C1 segment of cervical spinal cord (tissue), 14 donors: ENCODE data around the gene EYS.
"Not testable (repeated sequence)": the region's sequence is repeated elsewhere in the genome, so short reads cannot be mapped to it uniquely, and the experiment has no call there.

ENCODE experiments used
- DNase-seq, 14 donors: peaks; one replicate each; lab custom pipeline; 2025; lab: John Stamatoyannopoulos, UW

EYS gene

DNA sequence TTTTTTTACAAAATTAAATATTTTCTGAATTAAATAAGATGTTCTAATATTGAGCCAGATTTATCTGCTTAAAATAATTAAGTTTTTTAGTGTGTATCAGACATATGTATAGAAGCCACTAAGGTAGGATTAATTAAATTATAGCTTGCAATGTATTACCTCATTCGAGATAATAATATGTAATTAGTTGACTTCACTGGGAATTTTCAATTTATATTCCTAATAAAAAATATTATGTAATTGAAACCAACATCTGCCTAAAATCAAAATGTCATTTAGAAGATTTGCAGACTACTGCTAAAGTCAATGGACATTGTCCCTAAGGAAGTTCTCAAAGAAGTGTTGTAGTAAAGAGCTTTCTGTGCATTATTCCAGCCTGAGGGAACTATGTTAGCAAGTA is 254.7 kb downstream of the EYS start:
- no peak for DNase-seq

DNA sequence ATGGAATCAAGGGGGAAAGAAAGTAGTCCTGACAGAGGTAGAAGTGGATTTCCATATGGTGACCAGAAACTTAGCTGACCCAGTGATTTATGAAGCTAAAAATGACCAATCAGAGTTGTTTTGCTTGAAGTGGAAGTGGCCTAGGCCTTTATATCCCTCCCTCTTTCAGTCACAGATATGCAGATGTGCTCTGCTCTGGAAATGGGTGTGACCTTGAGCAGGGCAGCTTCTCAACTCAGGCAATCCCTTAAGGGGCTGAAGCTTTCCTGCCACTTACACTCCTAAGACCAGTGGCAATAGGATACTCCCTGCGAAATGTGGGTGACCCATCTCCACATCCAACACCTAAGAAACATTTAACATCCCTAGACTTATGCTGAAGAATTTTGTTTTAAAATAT is 256.6 kb downstream of the EYS start:
- DNase-seq = no peak

DNA sequence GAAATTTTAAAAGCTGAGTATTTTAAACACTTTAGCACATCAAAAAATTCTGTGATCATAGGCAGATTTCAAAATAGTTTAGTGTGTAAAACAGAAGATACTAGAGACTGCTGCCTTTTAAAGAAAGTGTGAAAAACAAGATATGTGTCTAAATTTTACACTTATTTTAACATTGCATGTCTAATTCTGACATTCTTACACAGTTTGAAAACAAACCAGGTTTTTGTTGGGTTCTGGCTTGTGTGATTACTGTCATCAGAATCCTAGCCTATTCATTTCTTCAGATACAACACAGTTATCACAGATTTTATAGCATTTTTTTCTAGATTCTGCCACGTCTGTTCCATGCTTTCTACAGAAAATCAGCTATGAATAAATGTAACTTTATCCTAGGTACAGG is 257.1 kb downstream of the EYS start:
- DNase-seq = no peak

DNA sequence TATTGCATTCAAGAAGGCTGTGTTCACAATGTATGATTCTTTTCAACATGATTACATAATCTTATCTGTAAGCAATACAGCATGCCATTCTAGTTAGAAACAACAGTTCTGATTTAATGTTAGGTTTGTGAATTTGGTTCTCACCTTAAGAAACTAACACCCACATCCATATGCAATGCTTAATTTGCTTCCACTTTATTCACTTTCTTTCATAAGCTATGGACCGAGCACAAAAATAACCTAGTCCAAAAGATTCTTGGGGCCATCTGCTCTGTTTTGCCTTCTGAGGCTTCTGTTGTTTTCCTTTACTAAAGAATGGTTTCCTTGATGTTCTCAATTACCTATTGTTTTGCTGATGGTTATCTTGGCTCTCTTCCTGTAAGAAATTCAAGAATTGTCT is 258.2 kb downstream of the EYS start:
- DNase-seq = no peak

DNA sequence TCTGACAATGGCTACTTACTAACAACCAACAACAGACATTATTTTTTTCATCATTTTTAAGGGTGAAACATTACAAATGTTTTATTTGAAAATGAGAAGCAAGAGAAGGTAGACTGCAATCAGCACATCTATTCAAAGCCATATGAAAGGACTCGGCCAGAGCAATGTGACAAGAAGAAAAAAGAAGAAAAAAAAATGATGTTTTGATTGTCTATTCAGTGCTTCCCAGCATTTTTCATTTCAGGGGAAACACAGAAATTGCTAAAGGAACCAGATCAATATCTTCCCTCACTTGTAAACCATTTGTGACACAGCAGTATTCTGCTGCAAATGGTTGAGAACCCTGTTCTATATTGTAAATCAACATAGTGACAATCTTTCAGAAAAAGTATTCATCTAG is 270.7 kb downstream of the EYS start:
- no peak for DNase-seq

DNA sequence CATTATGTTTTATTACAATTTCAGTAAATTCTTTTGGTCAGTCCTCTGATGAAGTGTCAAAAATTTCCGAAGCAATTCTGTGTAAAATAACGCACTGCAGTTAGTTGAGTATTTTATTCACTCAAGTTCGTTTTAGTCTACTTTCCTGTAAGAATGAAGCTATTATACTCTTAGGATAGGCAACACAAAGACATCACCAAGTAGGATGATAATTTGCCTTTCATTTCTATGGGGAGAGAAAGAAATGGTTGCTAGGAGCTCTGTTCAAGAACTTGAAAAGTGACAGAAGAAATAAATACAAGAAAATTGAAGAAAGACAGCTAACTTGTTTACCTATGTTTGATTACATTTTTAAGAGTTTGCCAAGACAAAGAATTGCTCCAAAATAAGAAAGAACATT is 290.4 kb downstream of the EYS start:
- DNase-seq = no peak

DNA sequence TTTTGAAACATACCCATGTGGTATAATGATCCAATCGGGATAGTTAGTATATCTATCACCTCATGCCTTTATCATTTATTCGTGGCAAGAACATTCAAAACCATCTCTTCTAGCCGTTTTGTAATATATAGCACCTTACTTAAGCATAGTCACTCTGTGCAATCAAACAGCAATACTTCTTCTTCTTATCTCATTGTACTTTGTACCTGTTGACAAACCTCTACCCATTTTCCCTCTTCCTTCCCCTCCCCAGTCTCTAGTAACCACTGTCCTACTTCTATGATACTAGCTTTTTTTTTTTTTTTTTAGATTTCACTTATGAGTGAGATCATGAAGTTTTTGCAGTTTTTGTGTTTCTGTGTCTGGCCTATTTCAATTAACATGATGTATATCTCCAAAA is 296.7 kb downstream of the EYS start:
- DNase-seq = no peak

DNA sequence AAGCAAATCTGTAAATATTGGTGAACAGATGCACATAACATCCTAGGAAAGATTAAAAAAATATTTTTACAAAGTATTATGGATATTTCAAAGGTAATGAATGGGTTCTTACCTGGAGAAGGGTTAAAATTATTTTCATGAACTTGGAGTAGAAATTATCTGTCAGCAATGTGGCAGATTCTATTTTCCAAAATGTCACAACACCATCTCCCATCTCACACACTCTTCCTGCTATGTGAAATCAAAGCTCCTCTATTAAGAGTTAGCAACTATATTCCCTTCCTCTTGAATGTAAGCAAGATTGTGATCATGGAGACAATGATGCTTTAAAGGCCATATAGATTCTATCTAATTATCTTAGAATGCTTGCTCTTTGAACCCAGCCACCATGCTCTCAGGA is 304.5 kb downstream of the EYS start:
- DNase-seq = no peak

DNA sequence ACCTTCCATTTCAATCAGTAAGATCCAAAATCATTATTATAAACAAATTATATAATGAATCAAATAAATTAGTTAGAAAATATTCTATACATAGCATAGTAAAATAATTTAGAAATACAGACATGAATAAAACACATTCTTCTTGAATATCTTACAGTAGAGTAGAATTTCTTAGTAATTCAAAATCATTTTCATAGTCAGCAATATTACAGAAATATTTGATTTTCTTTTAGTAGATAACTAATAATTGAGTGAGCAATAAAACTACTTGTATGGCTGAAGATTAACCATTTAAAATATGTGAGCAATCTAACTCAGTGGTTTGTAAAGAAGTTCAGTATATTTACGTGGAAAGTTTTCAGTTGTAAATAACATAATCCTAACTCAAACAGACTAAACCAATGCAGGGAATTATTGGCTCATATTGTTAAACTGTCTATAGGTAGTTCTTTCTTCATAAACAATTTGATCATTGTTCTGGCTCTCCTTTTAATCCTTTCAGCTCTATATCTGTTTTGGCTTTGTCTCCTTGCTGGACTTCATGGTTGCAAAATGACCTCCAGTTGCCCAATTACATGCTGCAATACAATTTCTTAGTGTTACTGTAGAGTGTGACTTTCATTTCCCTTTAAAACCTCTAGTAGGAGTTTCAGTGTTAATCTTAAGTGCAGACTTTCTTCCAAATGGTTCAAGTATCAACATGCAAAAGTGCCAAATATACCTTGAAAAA is 307.5 kb downstream of the EYS start:
- DNase-seq = no peak

DNA sequence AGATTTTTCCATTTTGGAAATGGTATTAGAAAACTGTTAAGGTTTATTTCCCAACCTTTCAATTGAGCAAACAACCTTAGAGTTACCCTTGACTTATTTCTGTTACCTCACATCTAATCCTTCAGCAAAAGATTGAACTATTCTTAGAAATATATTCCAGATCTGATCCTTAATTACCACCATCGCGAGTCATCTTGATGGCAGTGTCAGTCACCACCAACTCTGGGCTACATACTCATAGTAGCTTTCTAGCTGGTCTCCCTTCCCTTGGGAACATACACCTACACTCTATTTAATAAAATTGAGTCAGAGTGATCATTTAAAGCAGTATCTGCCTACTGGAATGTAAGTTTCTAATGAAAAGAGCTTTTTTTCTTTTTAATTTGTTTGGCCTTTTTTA is 308.2 kb downstream of the EYS start:
- DNase-seq = no peak

DNA sequence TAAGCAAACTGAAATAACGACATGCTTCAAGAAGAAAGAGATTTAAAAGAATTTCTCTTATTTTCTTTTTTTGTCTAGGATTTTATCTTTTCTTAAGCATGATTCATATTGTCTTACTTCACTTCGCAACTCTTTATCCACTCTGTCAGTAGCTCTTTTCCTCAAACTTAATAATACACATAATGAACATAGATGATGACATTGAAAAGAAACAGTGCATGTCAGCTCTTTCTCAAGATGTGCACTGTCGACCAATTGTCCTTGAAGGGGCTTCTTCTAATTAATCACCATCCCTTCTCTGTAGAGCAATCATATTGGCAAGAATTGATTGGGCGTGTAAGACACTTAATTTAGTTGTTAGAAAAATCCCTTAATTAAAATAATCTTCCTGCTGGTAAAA is 356.5 kb downstream of the EYS start:
- DNase-seq = no peak

DNA sequence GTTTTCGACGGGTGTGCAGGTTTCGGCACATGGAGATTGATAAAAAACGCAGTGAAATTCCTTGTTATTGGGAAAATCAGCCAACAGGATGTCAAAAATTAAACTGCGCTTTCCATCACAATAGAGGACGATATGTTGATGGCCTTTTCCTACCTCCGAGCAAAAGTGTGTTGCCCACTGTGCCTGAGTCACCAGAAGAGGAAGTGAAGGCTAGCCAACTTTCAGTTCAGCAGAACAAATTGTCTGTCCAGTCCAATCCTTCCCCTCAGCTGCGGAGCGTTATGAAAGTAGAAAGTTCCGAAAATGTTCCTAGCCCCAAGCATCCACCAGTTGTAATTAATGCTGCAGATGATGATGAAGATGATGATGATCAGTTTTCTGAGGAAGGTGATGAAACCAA is 404.4 kb downstream of the EYS start:
- DNase-seq = not testable (repeated sequence)

DNA sequence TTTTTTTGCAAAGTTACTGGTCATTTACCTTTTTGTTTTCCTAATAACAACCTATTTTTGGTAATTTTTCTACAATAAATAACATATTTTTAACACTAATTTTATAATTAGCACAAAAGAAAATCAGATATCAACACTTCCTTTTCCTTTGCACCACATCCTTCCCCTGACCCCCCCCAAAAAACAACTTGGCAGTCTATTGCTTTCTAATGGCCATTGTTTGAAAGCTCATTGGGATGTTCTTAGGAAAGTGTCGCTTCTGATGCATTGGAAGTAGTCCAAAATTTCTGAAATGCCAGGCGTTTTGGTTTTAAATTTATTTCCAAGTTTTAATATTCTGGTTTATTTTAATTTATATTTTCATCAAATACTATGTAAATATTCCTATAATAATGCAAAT is 407.8 kb downstream of the EYS start:
- no peak for DNase-seq

DNA sequence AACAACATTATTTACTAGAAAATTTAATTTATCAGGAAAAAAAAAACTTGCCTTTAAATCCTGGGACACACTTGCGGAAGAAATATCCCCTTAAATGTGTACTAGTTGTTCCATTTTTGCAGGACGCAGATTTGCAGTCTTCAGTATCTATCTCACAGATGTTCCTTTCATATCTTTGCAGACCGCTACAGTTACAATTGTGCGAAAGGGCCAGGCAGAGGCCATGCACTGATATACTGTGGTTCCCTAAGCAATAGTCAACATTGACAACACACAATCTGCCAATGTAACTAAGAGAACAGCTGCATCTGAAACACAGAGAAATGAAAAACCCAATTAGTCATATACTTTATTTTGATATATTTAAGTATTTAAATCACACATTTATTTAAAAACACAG is 411.2 kb downstream of the EYS start:
- DNase-seq = no peak

DNA sequence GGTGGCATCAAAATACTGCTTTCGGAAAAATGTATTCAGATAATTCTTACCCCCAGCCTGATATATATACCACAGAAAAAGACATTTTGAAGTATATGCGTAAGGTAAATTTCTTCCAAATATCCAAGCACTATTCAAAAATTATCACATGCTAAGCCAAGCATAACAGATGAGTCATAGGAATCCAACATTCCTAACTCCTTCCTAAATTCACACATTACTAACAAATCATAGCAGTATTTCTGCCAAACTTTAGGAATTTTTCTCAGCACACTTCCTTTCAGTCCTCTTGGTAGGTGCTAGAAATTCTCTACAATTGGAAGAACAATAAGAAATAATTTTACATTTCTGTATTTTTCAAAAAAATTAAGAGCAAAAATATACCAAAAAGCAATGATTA is 417.5 kb downstream of the EYS start:
- DNase-seq = no peak

DNA sequence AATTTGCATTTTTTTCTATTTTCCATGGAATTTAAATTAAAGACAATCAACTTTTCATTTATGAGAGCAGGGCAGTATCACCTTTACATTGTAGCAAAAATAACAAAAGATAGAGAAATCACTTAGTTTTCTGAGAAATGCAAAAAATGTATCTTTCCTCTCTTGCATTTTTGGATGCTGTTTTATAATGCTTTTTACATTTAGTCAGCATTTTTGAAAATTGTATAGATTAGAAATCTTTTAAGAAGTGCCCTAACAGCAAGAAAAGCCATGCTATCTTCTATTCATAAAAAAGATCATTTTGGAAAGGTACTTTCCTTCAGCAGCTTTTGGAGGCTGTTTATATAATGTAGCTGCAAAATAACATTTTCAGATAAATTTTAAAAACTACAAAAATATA is 421.8 kb downstream of the EYS start:
- DNase-seq = no peak

DNA sequence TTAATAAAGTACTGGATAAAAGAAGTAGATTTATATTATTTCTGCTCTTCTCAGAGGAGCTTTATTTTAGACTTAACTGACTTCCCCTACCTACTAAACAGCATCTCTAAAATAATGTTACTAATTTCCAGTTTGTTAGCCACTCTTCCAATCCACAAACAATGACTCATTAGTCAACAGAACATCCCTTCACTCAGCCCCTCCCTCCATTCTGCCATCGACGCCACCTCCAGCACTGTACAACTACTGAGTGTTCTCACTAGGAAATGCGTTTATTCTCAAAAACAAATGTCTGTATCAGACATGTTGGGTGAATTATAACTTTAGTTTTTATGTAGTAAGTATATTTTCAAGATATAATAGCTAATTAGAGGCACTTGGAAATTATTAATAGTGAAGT is 427.0 kb downstream of the EYS start:
- no peak for DNase-seq

DNA sequence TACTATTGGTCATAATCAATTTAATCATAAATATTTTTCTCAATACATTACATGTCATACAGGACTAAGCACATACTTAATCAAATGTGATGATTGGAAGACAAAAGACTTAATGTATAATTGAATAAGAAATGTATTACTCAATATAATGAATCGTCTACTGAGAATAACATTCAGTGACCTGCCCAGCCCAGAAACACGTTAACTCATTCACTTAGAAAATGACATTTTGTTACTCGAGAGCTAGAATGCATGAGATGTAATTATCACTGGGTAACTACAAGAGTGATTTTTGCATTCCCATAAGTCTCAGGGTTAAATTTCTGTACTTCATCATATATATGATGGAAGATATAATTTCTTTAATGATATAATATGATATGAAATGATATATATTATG is 444.8 kb downstream of the EYS start:
- no peak for DNase-seq

DNA sequence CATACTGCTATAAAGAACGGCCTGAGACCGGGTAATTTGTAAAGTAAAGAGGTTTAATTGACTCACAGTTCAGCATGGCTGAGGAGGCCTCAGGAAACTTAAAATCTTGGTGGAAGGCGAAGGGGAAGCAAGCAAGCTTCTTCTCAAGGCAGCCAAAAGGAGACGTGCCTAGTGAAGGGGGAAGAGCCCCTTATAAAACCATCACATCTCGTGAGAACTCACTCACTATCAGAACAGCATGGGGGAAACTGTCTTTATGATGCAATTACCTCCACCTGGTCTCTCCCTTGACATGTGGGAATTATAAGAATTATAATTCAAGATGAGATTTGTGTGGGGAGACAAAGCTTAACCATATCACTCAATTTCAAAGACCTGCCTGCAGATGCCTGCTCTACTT is 447.0 kb downstream of the EYS start:
- DNase-seq = no peak

DNA sequence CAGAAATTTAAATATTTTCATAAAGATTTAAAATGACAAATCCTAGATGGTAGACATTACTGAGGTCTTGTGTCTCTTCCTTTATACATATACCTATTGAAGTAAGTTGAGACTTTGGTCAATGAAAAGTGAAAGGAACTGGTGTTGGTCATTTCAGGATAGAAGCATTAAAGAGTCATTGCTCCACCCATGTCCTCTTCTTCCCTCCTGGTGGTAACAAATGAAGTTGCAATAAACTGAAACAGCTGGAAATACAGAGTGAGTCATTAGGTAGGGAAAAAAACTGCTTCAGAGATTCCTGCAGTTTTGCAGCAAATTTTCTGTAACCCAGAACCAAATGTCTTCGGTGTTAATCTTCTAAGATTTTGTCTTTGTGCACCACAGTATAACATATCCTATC is 448.0 kb downstream of the EYS start:
- no peak for DNase-seq

DNA sequence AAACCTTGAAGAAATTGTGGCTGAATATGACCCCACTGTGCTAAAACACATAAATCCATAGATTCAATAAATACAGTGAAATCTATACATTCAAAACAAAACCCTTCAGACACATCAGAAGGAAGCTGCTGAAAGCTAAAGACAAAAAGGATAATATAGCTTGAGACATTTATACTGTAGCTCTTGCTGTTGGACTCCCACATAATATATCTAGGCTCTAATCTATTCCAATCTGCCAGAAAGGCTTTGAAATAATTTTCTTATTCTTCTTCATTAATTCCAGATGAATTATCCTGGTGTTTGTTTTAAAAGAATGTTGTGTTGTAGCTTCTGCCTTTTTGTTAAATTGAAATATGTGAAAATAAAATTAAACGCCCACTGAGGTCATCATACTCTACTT is 454.0 kb downstream of the EYS start:
- DNase-seq = no peak

DNA sequence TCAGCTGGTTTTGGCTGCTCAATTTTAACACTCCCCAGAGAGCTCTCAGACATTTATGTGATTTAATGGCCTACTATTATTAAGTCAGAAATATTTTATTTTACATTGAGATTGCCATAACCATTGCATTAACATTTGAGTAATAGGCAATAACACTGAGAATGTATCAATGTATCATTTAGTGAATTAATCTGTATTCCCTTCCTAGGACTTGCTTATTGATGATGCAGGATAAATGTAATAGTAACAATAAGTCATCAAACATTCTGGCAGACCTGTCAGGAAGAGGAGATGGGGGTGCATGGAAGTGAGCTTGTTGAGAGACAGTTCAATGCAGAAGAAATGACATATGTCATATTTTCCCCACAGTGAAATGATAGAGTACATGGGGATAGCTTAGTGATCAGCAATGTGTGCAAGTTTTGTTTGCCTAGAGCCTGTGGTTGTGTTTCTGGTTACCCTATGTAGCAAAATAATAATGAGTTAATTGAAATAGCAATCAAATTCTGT is 458.9 kb downstream of the EYS start:
- no peak for DNase-seq

DNA sequence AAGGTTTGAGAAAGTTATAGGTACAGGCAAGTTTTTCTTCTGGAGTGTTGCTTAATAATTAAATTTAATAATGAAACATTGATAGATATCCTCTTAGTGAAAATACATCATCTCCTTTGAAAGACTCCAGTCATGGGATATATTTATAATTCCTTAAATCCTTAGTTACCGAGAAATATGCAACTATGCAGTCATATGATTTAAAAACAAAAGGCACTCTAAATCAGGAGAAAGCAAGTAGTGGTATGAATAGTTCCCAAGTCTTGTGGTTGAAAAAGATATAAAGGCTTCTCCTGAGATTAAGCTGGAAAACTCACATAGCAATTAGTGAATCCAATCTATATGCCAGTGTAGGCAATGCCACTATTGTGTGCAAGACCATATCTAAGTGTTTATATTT is 475.4 kb downstream of the EYS start:
- no peak for DNase-seq

DNA sequence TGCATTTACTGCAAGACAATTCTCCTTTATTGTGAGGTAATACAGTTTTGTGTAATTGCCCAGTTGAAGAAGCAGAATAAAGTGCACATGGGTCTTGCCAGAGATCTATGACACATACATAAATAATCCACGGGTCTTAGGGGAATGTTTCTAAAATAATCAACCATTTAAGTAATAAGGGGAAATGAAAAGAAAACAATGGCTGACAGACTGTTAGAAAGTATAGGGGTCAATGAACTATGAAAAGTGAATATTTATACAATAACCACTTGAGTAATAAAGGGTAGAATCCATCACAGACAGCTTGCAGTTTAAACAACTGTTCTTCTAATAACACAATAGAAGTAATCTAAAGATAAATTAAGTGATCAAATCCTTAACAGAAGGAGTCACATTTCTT is 477.2 kb downstream of the EYS start:
- DNase-seq = no peak
